Pulmonary artery endothelial cell (primary cell): ENCODE results near the gene HMGCR. TPM values are rescaled to one million over a fixed set of nuclear protein-coding genes. Genes with fewer than 3 reads are reported as not detected.

Source experiments
- DNase-seq: peaks from one replicate; pipeline ENCODE4 v3.0.0-alpha.2; 2011; ENCODE audit warnings: low read depth, low spot score
- total RNA-seq: library from RNA; depleted of rRNA; stranded (reverse); fragments of >200 nt; gene quantifications from 2 replicates; pipeline ENCODE4 v1.2.3, GENCODE V29; 2014

Gene HMGCR
- total RNA-seq, 1 donor from 2014 or later, result 86.8 TPM

- DNase-seq, result no peak
These were observed 44.4 kb downstream of the HMGCR start for GRCh38 chr5:75381456-75381855.

GRCh38 chr5:75384218-75384617 is 47.2 kb downstream of the HMGCR start:
- DNase-seq, result no peak

- DNase-seq, result no peak
These were observed 50.8 kb downstream of the HMGCR start for GRCh38 chr5:75387806-75388205.

- no peak for DNase-seq
These were observed 52.4 kb downstream of the HMGCR start for GRCh38 chr5:75389430-75389829.

- DNase-seq, result no peak
These were observed 58.3 kb downstream of the HMGCR start for GRCh38 chr5:75395277-75395676.

- DNase-seq, result no peak
These were observed 68.3 kb downstream of the HMGCR start for GRCh38 chr5:75405296-75405695.

Other genes with a start within 250 kb of the HMGCR start
- gene ANKRD31, start 100.3 kb upstream of the HMGCR start, total RNA-seq, result not detected in 2 replicates
- gene CERT1, start 174.4 kb downstream of the HMGCR start, total RNA-seq, result 14.0 and 24.7 TPM in 2 replicates
- gene POLK, start 174.7 kb downstream of the HMGCR start, total RNA-seq, result 24.3 and 38.3 TPM in 2 replicates